OCI-M1 (cell line): ENCODE measurements around the gene FAM43A.

Experiments
- DNase-seq: peaks from one replicate; lab custom pipeline; 2025; lab: John Stamatoyannopoulos, UW

Gene FAM43A, protein sequence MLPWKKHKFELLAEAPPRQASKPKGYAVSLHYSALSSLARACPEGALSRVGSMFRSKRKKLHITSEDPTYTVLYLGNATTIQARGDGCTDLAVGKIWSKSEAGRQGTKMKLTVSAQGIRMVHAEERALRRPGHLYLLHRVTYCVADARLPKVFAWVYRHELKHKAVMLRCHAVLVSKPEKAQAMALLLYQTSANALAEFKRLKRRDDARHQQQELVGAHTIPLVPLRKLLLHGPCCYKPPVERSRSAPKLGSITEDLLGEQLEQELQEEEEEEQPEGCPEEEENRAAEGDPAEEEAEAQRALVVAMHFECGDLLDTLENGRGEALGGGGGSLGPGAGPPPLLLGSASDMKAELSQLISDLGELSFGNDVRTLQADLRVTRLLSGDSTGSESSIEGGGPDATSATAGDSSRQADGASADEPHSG

DNA sequence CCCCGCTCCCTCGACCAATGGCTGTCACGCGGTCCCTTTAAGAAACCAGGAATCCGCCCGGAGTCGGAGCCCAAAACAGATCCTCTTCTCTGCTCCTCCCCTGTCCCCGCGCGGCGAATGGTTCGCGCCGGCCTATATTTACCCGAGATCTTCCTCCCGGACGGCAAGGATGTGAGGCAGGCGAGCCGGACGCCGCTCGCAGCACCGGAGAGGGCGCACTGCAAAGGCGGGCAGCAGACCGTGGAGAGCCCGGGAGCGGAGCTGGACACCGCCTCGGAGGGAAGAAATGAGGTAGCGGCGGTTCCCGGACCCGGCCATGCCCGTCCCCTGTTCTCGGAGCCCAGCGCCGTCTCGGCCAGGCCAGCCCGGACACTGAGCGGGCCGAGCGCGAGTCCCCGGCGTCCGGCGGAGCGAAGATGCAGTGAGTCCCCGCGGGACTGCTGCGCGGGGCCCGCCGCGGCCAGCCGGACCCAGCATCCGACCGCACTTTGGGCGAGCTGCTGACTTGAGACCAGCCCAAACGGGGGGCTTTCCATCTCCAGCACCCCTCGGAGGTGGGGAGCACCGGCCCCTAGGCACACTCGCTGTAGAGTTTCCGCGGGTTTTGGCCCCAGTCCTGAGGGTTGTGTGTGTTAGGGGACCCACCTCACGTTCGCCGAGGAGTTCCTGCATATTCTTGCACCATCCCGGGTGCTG is at the start of gene FAM43A:
TSS of gene FAM43A (plus strand) at position 166 of the 696 bp plus-strand sequence. CDS start 944 bp downstream, outside the sequence.
- peak; percentile 59 for DNase-seq

DNA sequence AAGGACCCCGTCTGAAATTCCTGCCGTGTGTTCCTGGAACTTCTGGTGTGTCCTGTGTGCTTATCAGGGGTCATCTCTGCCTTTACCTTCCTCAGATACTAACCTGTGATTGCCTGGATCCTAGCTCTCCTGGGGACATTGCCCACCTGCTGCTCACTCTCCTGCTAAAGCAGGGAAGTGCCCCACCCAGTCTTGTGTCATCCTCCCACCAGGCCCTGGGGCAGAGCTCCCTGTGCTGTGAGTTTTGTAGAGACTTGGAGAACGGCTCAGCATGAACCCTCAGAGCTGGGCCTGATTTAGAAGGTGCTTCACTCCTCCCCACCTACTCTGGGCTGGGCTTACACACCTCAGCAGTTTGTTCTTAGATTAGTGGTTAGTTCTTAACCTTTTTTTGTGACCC is 48.6 kb upstream of the FAM43A start:
- DNase-seq: no peak

- no peak for DNase-seq
Measured at GRCh38 chr3:194637541-194638400, 47.9 kb upstream of the FAM43A start.

DNA sequence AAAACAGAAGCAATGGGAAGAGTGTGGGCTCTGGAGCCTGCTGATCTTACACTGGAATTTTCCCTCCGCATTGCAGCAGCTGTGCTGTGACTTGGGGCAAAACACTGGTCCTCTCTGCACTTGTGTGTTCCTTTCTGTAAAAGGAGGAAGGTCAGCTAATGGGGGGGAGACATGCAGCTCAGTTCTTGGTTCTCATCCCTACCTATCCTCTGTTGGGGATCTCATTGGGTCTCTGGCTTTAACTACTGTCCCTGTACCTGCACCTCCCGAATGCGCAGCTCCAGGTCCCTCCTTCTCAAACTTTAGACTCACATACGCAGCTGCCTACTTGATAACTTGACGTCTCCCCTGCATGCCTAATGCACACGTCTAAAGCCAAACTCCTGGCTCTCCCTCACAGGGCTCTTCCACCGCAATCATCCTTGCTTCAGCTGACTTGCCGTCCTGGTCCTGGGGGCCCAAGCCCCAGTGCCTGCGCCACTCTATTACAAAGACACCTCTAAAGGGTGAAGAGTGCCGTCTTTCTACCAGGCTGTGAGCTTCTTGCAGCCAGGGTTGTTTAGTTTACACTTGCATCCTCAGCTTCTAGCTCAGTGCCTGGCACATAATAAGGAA is 46.6 kb upstream of the FAM43A start:
- DNase-seq: no peak

- peak; percentile 1 for DNase-seq
Measured at GRCh38 chr3:194640829-194641228, 44.9 kb upstream of the FAM43A start.

DNA sequence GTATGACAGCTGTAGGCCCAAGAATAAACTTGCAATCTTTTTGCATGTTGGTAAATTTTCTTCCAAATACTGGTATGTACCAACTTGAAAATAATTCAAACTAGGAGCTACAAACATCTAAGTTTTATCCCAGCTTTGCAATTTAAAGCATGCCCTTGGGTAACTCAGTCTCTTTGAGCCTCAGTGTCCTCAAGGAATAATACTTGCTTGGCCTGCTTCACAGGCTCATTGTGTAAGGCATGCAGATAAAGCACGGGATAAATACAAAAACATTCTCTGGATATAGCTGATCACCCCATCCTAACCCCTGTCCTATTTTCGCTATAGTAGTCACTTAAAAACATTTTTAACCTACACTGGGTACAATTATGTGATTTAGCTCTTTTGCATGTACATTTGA is 42.9 kb upstream of the FAM43A start:
- no peak for DNase-seq

DNA sequence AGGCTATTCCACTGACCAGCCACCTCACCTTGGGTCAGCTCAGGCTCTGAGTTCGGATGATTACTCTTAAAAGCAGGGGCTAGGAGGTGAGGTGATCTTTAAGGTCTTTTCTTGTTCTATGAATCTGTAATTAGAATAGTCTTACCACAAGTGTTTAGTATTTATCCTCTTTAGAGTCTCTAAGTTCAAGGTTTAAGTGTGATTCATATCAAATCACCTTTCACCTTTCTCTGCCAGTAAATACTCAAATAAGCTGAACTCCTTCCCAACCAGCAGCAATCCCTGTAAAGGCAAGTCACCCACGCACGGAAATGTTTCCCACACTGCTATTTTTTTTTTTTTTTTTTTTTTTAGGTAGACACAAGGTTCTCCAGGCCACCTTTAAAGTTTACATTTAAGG is 37.9 kb upstream of the FAM43A start:
- DNase-seq: no peak

DNA sequence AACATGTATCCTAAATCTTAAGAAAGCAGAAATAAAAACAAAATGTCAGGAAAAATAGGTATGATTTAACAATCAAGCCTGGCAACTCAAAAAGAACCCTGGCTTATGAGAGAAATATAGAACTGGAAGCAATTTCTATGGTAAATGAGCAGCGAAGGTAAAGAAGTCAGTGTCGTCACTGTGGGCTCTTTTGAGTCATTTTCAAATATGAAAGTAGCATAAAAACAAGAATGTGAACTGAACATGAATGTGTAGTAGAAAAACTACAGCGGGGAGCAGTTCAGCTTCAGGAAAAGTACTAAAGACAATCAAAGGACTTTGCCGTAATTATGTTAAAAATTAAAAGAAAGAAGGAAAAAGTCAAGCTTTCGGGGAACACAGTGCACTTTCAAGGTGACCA is 31.2 kb upstream of the FAM43A start:
- no peak for DNase-seq

GRCh38 chr3:194657439-194657838 is 28.2 kb upstream of the FAM43A start:
- DNase-seq: no peak

DNA sequence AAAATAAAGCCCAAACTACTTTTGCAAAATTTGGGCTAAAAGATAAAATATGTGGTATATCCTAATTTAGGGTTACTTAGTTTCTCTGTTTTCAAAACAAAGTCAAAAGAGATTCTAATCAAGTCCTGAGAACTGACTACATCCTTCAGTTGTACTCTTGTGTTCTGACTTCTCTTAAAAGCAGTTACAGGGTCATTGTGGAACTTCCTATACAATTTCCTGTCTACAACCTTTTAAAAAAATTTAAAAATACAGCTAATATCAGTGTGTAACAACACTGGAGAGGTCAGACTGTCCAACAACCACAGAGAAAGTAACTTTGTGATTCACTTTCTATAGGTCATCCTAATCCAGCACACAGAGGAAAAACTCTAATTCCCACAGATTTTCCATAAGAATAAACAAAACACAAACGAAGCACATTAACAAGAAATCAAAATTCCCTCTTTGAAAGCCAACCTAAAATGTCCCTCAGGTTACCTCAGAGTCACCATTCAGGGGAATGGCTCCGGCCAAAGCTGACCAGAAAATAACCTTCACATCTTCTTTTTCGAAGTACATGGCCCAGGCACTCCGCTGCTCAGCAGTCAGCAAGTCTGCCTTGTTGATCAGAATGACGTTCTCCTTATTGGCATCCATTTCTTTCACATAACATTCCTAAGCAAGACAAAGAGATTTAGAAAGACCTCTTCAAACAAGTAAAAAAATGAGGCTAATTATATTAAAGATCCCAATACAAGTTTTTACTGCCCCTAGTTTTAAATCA is 27.0 kb upstream of the FAM43A start:
- no peak for DNase-seq

DNA sequence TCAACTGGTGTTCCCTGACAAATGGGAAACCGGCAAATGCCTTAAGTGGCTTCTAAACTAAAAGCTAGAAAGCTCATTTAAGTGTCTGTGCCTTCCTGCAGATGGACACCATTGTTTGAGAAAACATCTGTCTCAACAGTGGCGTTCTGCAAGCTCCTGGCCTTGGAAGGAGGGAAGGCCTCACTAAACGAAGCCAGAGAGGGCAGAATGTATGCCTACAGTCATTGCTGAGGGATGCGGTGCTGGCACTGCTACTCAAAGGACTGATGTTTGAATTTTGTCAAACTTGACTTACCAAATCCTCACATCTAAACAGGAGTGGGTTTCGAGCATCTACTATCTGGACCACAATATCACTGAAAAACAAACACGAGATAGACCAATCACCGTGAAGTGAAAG is 25.9 kb upstream of the FAM43A start:
- no peak for DNase-seq

DNA sequence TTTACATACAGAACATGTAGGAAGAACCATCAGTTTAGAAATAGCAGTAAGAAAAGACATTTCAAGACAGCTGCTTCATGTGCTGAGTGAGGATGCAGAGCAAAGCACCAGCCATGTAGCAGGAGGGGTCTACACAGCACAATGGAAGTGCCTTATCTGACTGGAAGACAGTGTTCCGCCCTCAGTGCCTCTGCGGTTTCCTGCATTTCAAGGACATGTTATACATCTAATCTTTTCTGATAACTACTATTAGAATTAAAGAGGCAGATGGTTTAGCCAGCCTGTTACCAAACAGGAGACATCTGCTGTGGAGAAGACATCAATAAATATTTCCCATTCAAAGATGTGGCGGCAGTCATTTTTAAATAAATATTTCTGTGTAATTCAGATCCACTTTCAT is 24.3 kb upstream of the FAM43A start:
- DNase-seq: peak; percentile 27

- DNase-seq: no peak
Measured at GRCh38 chr3:194661946-194662345, 23.7 kb upstream of the FAM43A start.

DNA sequence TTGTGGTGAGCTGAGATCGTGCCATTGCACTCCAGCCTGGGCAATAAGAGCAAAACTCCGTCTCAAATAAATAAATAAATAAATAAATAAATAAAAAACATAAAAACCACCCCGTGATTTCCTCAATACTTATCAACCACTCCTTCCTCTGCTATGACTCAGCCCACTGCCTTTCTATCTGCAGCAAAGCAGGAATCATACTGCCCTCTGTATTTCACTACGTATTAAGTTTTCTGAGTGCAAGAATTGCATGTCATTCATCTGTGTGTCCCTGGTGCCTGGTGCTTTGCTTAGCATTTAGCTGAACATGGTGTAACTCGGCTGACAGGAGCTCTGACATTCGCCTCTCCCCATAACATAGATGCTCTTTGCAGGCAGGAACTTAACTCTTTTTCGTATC is 20.8 kb upstream of the FAM43A start:
- DNase-seq: no peak

GRCh38 chr3:194667363-194667762 is 18.3 kb upstream of the FAM43A start:
- DNase-seq: no peak

DNA sequence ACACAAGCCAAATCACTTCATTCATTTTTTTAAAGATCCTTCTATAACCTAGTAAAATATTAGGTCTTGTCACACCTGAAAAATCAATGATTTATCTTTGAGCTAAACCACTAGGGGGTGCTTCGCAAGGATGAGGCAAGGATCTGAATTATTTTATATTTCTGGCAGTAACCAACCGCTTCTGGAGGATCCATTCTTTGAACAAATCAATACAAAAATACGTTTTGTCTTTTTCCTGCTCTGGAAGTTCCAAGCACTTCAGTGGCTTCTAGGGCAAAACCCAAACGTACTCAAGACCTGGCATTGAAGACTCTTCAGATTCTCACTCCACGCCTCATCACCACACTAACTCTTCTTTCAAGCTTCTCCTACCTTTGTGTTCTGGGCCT is 14.2 kb upstream of the FAM43A start:
- peak; percentile 42 for DNase-seq

- DNase-seq: peak; percentile 93
Measured at GRCh38 chr3:194671900-194672808, 13.5 kb upstream of the FAM43A start, which contains the start of gene LSG1. Gene LSG1, minus strand, starts transcription at chr3:194672191. Its CDS starts 29 bp downstream, at chr3:194672162.

GRCh38 chr3:194672876-194673275 is 12.8 kb upstream of the FAM43A start:
- no peak for DNase-seq

DNA sequence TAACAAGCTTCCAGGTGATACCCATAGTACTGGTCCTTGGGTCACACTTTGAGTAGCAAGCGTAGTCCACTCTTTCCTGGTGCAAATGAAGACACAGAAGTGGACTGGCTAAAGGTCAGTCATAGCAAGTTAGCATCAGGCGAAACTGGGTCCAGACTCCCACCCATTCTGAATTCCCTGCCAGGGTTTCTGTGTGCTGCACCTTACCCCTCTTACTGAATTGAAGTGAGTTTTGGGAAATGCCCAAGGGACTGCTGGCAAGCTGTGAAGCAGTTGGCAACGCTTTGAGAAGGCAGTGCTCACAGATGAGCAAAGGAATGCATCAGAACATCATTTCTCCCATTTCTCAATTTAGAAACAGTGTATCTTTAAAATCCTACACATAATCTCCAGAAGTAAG is 11.9 kb upstream of the FAM43A start:
- DNase-seq: no peak

DNA sequence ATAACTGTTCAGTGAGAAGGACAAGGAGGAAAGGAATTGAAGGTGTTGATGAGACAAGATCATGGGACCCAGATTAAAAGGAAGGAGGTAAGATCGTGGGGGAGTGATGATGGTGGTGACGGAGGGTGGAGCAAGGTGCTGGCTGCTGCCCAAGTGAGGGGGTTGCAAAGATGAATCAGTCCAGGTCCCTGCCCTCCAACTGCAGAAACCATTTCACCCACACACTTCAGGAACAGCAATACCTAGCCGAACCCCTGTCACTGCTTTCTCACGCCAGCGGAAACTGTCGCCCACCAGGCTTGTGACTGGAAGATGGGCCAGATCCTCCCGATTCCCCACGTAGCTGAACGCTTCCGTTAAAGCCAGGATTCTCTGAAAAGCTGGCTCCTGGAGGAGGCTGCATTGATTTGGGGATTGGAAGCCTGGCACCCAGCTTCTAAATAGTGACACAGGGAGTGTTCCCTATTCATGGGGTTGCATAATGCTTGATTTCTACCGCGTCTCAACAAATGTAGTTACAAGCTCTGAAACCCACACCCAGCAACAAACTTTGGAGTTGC is 10.5 kb upstream of the FAM43A start:
- no peak for DNase-seq
